Inflammatory macrophage treated with lipopolysaccharide for 4 hours (primary cell): ENCODE data around the gene ARHGAP33.
A peak's percentile ranks its signal among the peaks of the same experiment; 100 is the strongest.

Source experiments
- DNase-seq: peaks from one replicate; pipeline ENCODE4 v3.0.0-alpha.2; 2020

ARHGAP33 gene

GRCh38 chr19:35775298-35776101 lies at the start of gene ARHGAP33:
TSS of gene ARHGAP33 (plus strand) at chr19:35775564. CDS start at chr19:35775659, 95 bp downstream.
- peak; percentile 99 for DNase-seq

GRCh38 chr19:35727053-35727955 lies 48.1 kb upstream of the ARHGAP33 start:
- DNase-seq = no peak

- DNase-seq = no peak
Observed at GRCh38 chr19:35727956-35728706, 47.2 kb upstream of the ARHGAP33 start.

GRCh38 chr19:35729021-35729420 lies 46.3 kb upstream of the ARHGAP33 start:
- no peak for DNase-seq

GRCh38 chr19:35729763-35730162 lies 45.6 kb upstream of the ARHGAP33 start:
- no peak for DNase-seq

GRCh38 chr19:35730326-35730725 lies 45.0 kb upstream of the ARHGAP33 start:
- no peak for DNase-seq

GRCh38 chr19:35731353-35731752 lies 44.0 kb upstream of the ARHGAP33 start:
- no peak for DNase-seq

GRCh38 chr19:35731779-35732405 lies 43.5 kb upstream of the ARHGAP33 start:
- DNase-seq = no peak

GRCh38 chr19:35732540-35733179 lies 42.7 kb upstream of the ARHGAP33 start:
- DNase-seq = no peak

GRCh38 chr19:35733180-35734125 lies 41.9 kb upstream of the ARHGAP33 start:
- no peak for DNase-seq

- no peak for DNase-seq
Observed at GRCh38 chr19:35734273-35734672, 41.1 kb upstream of the ARHGAP33 start.

GRCh38 chr19:35734889-35735288 lies 40.5 kb upstream of the ARHGAP33 start:
- DNase-seq = no peak

GRCh38 chr19:35736913-35737886 lies 38.2 kb upstream of the ARHGAP33 start:
- no peak for DNase-seq

GRCh38 chr19:35738021-35738886 lies 37.1 kb upstream of the ARHGAP33 start:
- no peak for DNase-seq

- DNase-seq = no peak
Observed at GRCh38 chr19:35738887-35739229, 36.5 kb upstream of the ARHGAP33 start.

- DNase-seq = no peak
Observed at GRCh38 chr19:35739275-35740107, 35.9 kb upstream of the ARHGAP33 start.

GRCh38 chr19:35740108-35740422 lies 35.3 kb upstream of the ARHGAP33 start:
- DNase-seq = no peak
